Hepatocyte (in vitro differentiated cells): ENCODE data around the gene PTPRCAP. TPM values are rescaled to one million over a fixed set of nuclear protein-coding genes. Genes with fewer than 3 reads are reported as not detected.

ENCODE experiments used
- DNase-seq: peaks from one replicate; pipeline ENCODE4 v3.0.0-alpha.2; 2016; ENCODE audit warnings: low spot score
- H2AFZ ChIP-seq: fragments of 200-600 bp; sonication (generic); 2 replicates; pipeline ENCODE4 v1.6.0; 2016; ENCODE audit warnings: antibody characterized with exemption, mild to moderate bottlenecking
- H3K27ac ChIP-seq: fragments of 200-600 bp; sonication (generic); 2 replicates; pipeline ENCODE4 v1.5.1; 2016; ENCODE audit warnings: mild to moderate bottlenecking
- H3K27me3 ChIP-seq: fragments of 200-600 bp; sonication (generic); 2 replicates; pipeline ENCODE4 v1.6.1; 2016
- H3K36me3 ChIP-seq: fragments of 200-600 bp; sonication (generic); replicated peaks from 2 replicates; pipeline ENCODE4 v1.5.1; 2016; ENCODE audit warnings: low read depth; ENCODE audit not compliant: insufficient read depth
- H3K4me1 ChIP-seq: fragments of 200-600 bp; sonication (generic); 2 replicates; pipeline ENCODE4 v1.5.1; 2016; ENCODE audit warnings: mild to moderate bottlenecking, moderate library complexity; ENCODE audit not compliant: insufficient read depth
- H3K4me2 ChIP-seq: fragments of 200-600 bp; sonication (generic); 2 replicates; pipeline ENCODE4 v1.6.0; 2016
- H3K4me3 ChIP-seq: fragments of 200-600 bp; sonication (generic); 2 replicates; pipeline ENCODE4 v1.5.1; 2016; ENCODE audit warnings: mild to moderate bottlenecking
- H3K79me2 ChIP-seq: fragments of 200-600 bp; sonication (generic); 2 replicates; pipeline ENCODE4 v1.6.0; 2017; ENCODE audit warnings: mild to moderate bottlenecking
- H3K9me2 ChIP-seq: fragments of 200-600 bp; sonication (generic); replicated peaks from 2 replicates; pipeline ENCODE4 v1.6.0; 2017; ENCODE audit warnings: mild to moderate bottlenecking; ENCODE audit not compliant: insufficient read depth
- H3K9me3 ChIP-seq: fragments of 200-600 bp; sonication (generic); 2 replicates; pipeline ENCODE4 v1.5.1; 2016; ENCODE audit warnings: low read depth, mild to moderate bottlenecking
- H4K20me1 ChIP-seq: fragments of 200-600 bp; sonication (generic); 2 replicates; pipeline ENCODE4 v1.6.0; 2016; ENCODE audit warnings: mild to moderate bottlenecking; ENCODE audit not compliant: insufficient read depth, poor library complexity, severe bottlenecking
- CTCF ChIP-seq: fragments of 200-600 bp; sonication (generic); IDR thresholded peaks from 2 replicates; pipeline ENCODE4 v1.5.1; 2016; ENCODE audit warnings: antibody characterized with exemption, mild to moderate bottlenecking; ENCODE audit not compliant: poor library complexity
- EZH2 ChIP-seq: fragments of 200-600 bp; sonication (generic); IDR thresholded peaks from 2 replicates; pipeline ENCODE4 v1.6.1; 2016; ENCODE audit warnings: antibody characterized with exemption, mild to moderate bottlenecking, borderline replicate concordance
- EZH2phosphoT487 ChIP-seq: fragments of 200-600 bp; sonication (generic); IDR thresholded peaks from one replicate; pipeline ENCODE4 v1.6.1; 2018; ENCODE audit warnings: antibody characterized with exemption, mild to moderate bottlenecking, low read depth, moderate library complexity; ENCODE audit not compliant: unreplicated experiment, severe bottlenecking
- WGBS: methylation state at CpG from one replicate; pipeline ENCODE4 v1.1.6; 2016; ENCODE audit warnings: low lambda C conversion rate; ENCODE audit errors: missing lambda C conversion rate; 5-methylcytosine and 5-hydroxymethylcytosine counted together
- polyA plus RNA-seq: library from polyadenylated mRNA; unstranded; fragments of >200 nt; fragmentation: Nextera tagmentation; extraction: Ambion mirVana; gene quantifications from 2 replicates; pipeline ENCODE4 v1.2.1, GENCODE V29; 2016
- total RNA-seq: library from RNA; depleted of rRNA; stranded (reverse); fragments of >200 nt; gene quantifications from 2 replicates; pipeline ENCODE4 v1.2.3, GENCODE V29; 2014

The PTPRCAP gene
- total and polyA plus RNA-seq, 2 experiments from 2014 or later: 1.0 to 2.5 TPM

GRCh38 chr11:67435727-67436458 lies 1.6 kb downstream of the PTPRCAP start:
- no peak for TF ChIP-seq EZH2
- TF ChIP-seq EZH2phosphoT487: no peak
- no peak for TF ChIP-seq CTCF

GRCh38 chr11:67435031-67435726 lies 2.3 kb downstream of the PTPRCAP start:
- no peaks in the 10 kb centered on the region for H4K20me1 ChIP-seq
- H3K27me3 ChIP-seq: no peaks in the 10 kb centered on the region
- WGBS: 89% methylated on average over 19 of the region's 26 CpGs
- DNase-seq: no peak
- H3K79me2 ChIP-seq: peaks cover 6% of the 10 kb centered on the region
- H3K9me3 ChIP-seq: no peaks in the 10 kb centered on the region
- no peaks in the 10 kb centered on the region for H3K36me3 ChIP-seq
- H3K4me2 ChIP-seq: no peak overlapping the region
- H3K27ac ChIP-seq: no peak overlapping the region
- H3K9me2 ChIP-seq: no peaks in the 10 kb centered on the region
- no peak overlapping the region for H3K4me3 ChIP-seq
- TF ChIP-seq EZH2 (no peak), CTCF (no peak), EZH2phosphoT487 (no peak)
- no peak overlapping the region for H2AFZ ChIP-seq
- no peaks in the 10 kb centered on the region for H3K4me1 ChIP-seq

More at GRCh38 chr11:67435727-67436458, 1.6 kb downstream of the PTPRCAP start:
- Histone ChIP-seq H3K79me2 (no peaks in the 10 kb centered on the region), H3K4me2 (no peak overlapping the region), H3K4me3 (no peak overlapping the region), H4K20me1 (no peaks in the 10 kb centered on the region), H3K4me1 (no peaks in the 10 kb centered on the region), H3K27ac (no peak overlapping the region), H3K27me3 (no peaks in the 10 kb centered on the region), H2AFZ (no peak overlapping the region), H3K9me2 (no peaks in the 10 kb centered on the region), H3K36me3 (no peaks in the 10 kb centered on the region), H3K9me3 (no peaks in the 10 kb centered on the region)
- 95% methylated on average over 37 of the region's 38 CpGs for WGBS
- no peak for DNase-seq

GRCh38 chr11:67434395-67434881 lies 3.0 kb downstream of the PTPRCAP start:
- Histone ChIP-seq H2AFZ (no peak overlapping the region), H3K9me3 (no peaks in the 10 kb centered on the region), H3K27ac (no peak overlapping the region), H3K4me2 (no peak overlapping the region), H3K27me3 (no peaks in the 10 kb centered on the region), H4K20me1 (no peaks in the 10 kb centered on the region), H3K9me2 (no peaks in the 10 kb centered on the region), H3K79me2 (peaks cover 13% of the 10 kb centered on the region), H3K36me3 (no peaks in the 10 kb centered on the region), H3K4me3 (no peak overlapping the region), H3K4me1 (peaks cover 4% of the 10 kb centered on the region)
- TF ChIP-seq CTCF (no peak), EZH2 (no peak), EZH2phosphoT487 (no peak)
- no peak for DNase-seq
- 93% methylated on average over 23 of the region's 23 CpGs for WGBS
